ENCODE data around the gene GNAI3. TPM values are rescaled to one million over a fixed set of nuclear protein-coding genes. Genes with fewer than 3 reads are reported as not detected.

Gene GNAI3
- total and polyA plus RNA-seq, 2 of the 13 experiments (the other 11 are each of a cell fraction or from before 2014, with no cell fraction given): 4.3 to 9.0 TPM

- TF ChIP-seq ATF5 (CRISPR knock-in tag; IDR thresholded peaks at IDR 0.05; ENCODE audit: low read depth) (no peak), TP53 (CRISPR knock-in tag; conservative IDR thresholded peaks at IDR 0.05) (no peak), ZNF513 (CRISPR knock-in tag; conservative IDR thresholded peaks at IDR 0.05) (no peak)
Measured at GRCh38 chr1:109613361-109614147, 65.1 kb downstream of the GNAI3 start (continued).

GRCh38 chr1:109615879-109616278 is 67.5 kb downstream of the GNAI3 start:
- TF ChIP-seq ZBTB21 (CRISPR knock-in tag; IDR thresholded peaks at IDR 0.05) (peak; percentile 81), FOXC1 (CRISPR knock-in tag; IDR thresholded peaks at IDR 0.05; ENCODE audit: borderline replicate concordance) (no peak)
- H3K79me2 ChIP-seq (ENCODE audit: insufficient read depth, low read length): peaks cover 15% of the 10 kb centered on the region
- peaks cover 65% of the 10 kb centered on the region for H3K4me1 ChIP-seq (ENCODE audit: insufficient read depth, low read length)
- ChIA-PET CTCF (ENCODE audit: low intra/inter-chr PET ratio, low total read pairs) (no interaction called here), POLR2A (interaction anchor here (2.4 kb wide), 1 partner anchor 67 kb away, joined by 24 read pairs; the partner anchor contains the start of gene GNAI3)
- H3K27me3 ChIP-seq (ENCODE audit: control insufficient read depth in 1 of 2, insufficient read depth in 2 of 2, low read length in 2 of 2): no peaks in the 10 kb centered on the region; a peak in 1 of 5 replicates
- no peaks in the 10 kb centered on the region for H3K36me3 ChIP-seq (replicated peaks in 1 of 2; ENCODE audit: control insufficient read depth in 1 of 2, insufficient read depth in 2 of 2, low read length in 2 of 2)
- WGBS (ENCODE audit: low lambda C conversion rate): 11% methylated on average over 3 of the region's 3 CpGs
- no peak for DNase-seq (ENCODE audit: low spot score)
- in situ Hi-C loops (cut with HindIII; ENCODE audit: extremely low pct_ligation_motif_present, low pct_unique_long_range_greater_than_20kb): no loop called here
- no TSS peak for BruUV-seq (replicated peaks)
- H3K27ac ChIP-seq (ENCODE audit: extremely low read length, insufficient read depth, low read length): no peak overlapping the region
- FAIRE-seq: peak; percentile 42
- H3K4me3 ChIP-seq (replicated peaks in 1 of 3; ENCODE audit: insufficient read depth in 1 of 3, low read depth in 2 of 3, low read length in 3 of 3): peak overlapping the region in 1 of 3 experiments; percentile 25; a peak in 1 of 6 replicates
- ATAC-seq: no peak
- intact Hi-C loops (cut with micrococcal nuclease; ENCODE audit: unreplicated experiment): loop anchor here (1.0 kb wide), 1 partner anchor 41 kb away; no protein-coding TSS in a partner anchor
- no peak overlapping the region for H3K9ac ChIP-seq (ENCODE audit: insufficient read depth, low read depth, low read length)
- H4K20me1 ChIP-seq (ENCODE audit: insufficient read depth, low read length): peaks cover under 1% of the 10 kb centered on the region; the same call in 1 of the 2 replicates
- peak overlapping the region; percentile 69 for H3K4me2 ChIP-seq (ENCODE audit: low read depth, low read length)
- peak overlapping the region; percentile 48 for H2AFZ ChIP-seq (ENCODE audit: low read length)
- H3K9me3 ChIP-seq (ENCODE audit: low read length): no peaks in the 10 kb centered on the region
